ENCODE results near the gene EMSY. TPM values are rescaled to one million over a fixed set of nuclear protein-coding genes. Genes with fewer than 3 reads are reported as not detected.

The EMSY gene
- total and polyA plus RNA-seq, 2 of the 13 experiments (the other 11 are each of a cell fraction or from before 2014, with no cell fraction given): 11.6 to 18.5 TPM

DNA sequence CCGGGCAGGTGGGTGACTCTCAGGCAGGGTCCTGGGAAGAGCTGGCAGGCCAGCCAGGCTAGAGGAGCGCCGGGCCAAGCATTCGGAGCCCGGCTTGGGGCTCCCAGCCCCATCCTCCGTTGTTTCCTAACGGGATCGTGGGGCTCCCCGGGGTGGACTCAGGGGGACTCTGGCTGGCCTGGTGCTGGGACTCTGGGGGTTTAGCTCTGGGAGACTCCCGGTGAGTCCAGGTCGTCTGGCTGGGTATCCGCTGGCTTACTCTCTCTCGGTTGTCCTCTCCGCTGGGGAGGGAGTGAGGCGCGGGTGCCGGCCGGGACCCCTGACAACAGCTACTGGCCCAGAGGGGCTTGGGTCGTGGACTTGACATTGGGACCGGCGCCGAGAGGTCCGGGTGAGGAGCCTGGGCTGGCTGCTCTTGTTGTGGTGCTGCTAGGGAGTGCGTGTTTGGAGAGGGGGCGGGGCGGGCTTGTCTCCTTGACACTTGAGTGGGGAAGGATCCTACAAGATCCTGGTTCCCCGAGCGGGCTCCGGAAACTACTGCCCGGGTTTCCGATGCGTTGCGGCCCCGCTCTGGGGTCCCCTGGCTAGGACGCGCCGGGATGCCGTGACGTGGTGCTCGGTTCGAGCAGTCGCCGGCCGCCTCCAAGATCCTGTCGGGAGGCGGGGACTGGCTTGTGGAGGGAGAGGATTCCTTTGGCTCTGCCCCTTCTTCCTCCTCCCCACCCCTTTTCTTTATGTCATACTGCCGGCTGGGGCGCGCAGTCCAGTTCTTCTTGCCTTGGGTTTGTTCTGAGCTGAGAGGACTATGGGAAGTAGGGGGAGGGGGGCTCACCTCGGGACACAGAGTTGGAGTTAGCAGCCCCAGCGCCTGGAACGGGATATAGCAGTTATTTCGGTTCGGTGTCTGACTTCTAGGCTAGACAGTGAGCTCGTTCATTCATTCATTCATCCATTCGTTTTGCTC is 585 bp downstream of the EMSY start (continued):
- TF ChIP-seq, protein P1, sequence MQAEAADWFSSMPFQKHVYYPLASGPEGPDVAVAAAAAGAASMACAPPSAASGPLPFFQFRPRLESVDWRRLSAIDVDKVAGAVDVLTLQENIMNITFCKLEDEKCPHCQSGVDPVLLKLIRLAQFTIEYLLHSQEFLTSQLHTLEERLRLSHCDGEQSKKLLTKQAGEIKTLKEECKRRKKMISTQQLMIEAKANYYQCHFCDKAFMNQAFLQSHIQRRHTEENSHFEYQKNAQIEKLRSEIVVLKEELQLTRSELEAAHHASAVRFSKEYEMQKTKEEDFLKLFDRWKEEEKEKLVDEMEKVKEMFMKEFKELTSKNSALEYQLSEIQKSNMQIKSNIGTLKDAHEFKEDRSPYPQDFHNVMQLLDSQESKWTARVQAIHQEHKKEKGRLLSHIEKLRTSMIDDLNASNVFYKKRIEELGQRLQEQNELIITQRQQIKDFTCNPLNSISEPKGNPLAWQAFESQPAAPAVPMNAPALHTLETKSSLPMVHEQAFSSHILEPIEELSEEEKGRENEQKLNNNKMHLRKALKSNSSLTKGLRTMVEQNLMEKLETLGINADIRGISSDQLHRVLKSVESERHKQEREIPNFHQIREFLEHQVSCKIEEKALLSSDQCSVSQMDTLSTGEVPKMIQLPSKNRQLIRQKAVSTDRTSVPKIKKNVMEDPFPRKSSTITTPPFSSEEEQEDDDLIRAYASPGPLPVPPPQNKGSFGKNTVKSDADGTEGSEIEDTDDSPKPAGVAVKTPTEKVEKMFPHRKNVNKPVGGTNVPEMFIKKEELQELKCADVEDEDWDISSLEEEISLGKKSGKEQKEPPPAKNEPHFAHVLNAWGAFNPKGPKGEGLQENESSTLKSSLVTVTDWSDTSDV (CRISPR knock-in tag; IDR thresholded peaks at IDR 0.05): no peak
- peak; percentile 22; the same call in 1 of the 2 replicates for TF ChIP-seq ZNF121 (CRISPR knock-in tag; IDR thresholded peaks at IDR 0.05)
- no peak for TF ChIP-seq ZNF296 (CRISPR knock-in tag; conservative IDR thresholded peaks at IDR 0.05)
- TF ChIP-seq, protein P2, sequence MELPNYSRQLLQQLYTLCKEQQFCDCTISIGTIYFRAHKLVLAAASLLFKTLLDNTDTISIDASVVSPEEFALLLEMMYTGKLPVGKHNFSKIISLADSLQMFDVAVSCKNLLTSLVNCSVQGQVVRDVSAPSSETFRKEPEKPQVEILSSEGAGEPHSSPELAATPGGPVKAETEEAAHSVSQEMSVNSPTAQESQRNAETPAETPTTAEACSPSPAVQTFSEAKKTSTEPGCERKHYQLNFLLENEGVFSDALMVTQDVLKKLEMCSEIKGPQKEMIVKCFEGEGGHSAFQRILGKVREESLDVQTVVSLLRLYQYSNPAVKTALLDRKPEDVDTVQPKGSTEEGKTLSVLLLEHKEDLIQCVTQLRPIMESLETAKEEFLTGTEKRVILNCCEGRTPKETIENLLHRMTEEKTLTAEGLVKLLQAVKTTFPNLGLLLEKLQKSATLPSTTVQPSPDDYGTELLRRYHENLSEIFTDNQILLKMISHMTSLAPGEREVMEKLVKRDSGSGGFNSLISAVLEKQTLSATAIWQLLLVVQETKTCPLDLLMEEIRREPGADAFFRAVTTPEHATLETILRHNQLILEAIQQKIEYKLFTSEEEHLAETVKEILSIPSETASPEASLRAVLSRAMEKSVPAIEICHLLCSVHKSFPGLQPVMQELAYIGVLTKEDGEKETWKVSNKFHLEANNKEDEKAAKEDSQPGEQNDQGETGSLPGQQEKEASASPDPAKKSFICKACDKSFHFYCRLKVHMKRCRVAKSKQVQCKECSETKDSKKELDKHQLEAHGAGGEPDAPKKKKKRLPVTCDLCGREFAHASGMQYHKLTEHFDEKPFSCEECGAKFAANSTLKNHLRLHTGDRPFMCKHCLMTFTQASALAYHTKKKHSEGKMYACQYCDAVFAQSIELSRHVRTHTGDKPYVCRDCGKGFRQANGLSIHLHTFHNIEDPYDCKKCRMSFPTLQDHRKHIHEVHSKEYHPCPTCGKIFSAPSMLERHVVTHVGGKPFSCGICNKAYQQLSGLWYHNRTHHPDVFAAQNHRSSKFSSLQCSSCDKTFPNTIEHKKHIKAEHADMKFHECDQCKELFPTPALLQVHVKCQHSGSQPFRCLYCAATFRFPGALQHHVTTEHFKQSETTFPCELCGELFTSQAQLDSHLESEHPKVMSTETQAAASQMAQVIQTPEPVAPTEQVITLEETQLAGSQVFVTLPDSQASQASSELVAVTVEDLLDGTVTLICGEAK (IDR thresholded peaks at IDR 0.05): no peak
- TF ChIP-seq, protein P2 (CRISPR knock-in tag; IDR thresholded peaks at IDR 0.05): 0 out of 2 replicates have a peak, but pooled peaks have one; percentile 37
- peak; percentile 81; the same call in 1 of the 2 replicates for TF ChIP-seq ZNF501 (CRISPR knock-in tag; IDR thresholded peaks at IDR 0.05)
- no peak for TF ChIP-seq NFE2L2 (IDR thresholded peaks at IDR 0.05; ENCODE audit: low read length)
- TF ChIP-seq ZNF225 (CRISPR knock-in tag; IDR thresholded peaks at IDR 0.05): 0 out of 2 replicates have a peak, but pooled peaks have one; percentile 38
- TF ChIP-seq, protein P3, sequence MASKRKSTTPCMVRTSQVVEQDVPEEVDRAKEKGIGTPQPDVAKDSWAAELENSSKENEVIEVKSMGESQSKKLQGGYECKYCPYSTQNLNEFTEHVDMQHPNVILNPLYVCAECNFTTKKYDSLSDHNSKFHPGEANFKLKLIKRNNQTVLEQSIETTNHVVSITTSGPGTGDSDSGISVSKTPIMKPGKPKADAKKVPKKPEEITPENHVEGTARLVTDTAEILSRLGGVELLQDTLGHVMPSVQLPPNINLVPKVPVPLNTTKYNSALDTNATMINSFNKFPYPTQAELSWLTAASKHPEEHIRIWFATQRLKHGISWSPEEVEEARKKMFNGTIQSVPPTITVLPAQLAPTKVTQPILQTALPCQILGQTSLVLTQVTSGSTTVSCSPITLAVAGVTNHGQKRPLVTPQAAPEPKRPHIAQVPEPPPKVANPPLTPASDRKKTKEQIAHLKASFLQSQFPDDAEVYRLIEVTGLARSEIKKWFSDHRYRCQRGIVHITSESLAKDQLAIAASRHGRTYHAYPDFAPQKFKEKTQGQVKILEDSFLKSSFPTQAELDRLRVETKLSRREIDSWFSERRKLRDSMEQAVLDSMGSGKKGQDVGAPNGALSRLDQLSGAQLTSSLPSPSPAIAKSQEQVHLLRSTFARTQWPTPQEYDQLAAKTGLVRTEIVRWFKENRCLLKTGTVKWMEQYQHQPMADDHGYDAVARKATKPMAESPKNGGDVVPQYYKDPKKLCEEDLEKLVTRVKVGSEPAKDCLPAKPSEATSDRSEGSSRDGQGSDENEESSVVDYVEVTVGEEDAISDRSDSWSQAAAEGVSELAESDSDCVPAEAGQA (IDR thresholded peaks at IDR 0.05; ENCODE audit: low read depth): no peak
- TF ChIP-seq, protein P3 (CRISPR knock-in tag; IDR thresholded peaks at IDR 0.05; ENCODE audit: borderline replicate concordance): no peak
